Neural cell (in vitro differentiated cells): ENCODE measurements around the gene AATK.

Source experiments
- EP300 ChIP-seq: fragments of 450-650 bp; conservative IDR thresholded peaks from 2 replicates; pipeline ENCODE4 v1.6.1; 2014; ENCODE audit warnings: antibody characterized with exemption, mild to moderate bottlenecking, moderate library complexity; ENCODE audit not compliant: poor library complexity, severe bottlenecking
- EZH2 ChIP-seq: fragments of 200-600, 300-800 bp; shearing (Covaris generic), sonication (generic); IDR thresholded peaks from 2 replicates; pipeline ENCODE4 v1.6.1; 2014; ENCODE audit warnings: antibody characterized with exemption, low read length, borderline replicate concordance, mild to moderate bottlenecking; ENCODE audit not compliant: insufficient read depth, poor library complexity, severe bottlenecking
- MXI1 ChIP-seq: fragments of 450-650 bp; conservative IDR thresholded peaks from 2 replicates; pipeline ENCODE4 v1.6.1; 2014; ENCODE audit warnings: antibody characterized with exemption, mild to moderate bottlenecking; ENCODE audit not compliant: poor library complexity, severe bottlenecking
- POLR2AphosphoS5 ChIP-seq: IDR thresholded peaks from 2 replicates; pipeline ENCODE4 v1.6.1; 2012
- RAD21 ChIP-seq: fragments of 450-650 bp; conservative IDR thresholded peaks from 2 replicates; pipeline ENCODE4 v1.6.1; 2014; ENCODE audit warnings: antibody characterized with exemption, mild to moderate bottlenecking, moderate library complexity
- SMC3 ChIP-seq: fragments of 450-650 bp; conservative IDR thresholded peaks from 2 replicates; pipeline ENCODE4 v1.6.1; 2014; ENCODE audit warnings: antibody characterized with exemption, mild to moderate bottlenecking, moderate library complexity; ENCODE audit not compliant: poor library complexity
- TAF1 ChIP-seq: IDR thresholded peaks from 2 replicates; pipeline ENCODE4 v1.6.1; 2012; ENCODE audit warnings: low read depth
- TF ChIP-seq, protein P1 (sequence below): fragments of 450-650 bp; IDR thresholded peaks from 2 replicates; pipeline ENCODE4 v1.5.1; 2014; ENCODE audit warnings: antibody characterized with exemption, mild to moderate bottlenecking, moderate library complexity; ENCODE audit not compliant: poor library complexity, severe bottlenecking
- TF ChIP-seq, protein P2 (sequence below): IDR thresholded peaks from 2 replicates; pipeline ENCODE4 v1.6.1; 2012; ENCODE audit warnings: borderline replicate concordance

DNA sequence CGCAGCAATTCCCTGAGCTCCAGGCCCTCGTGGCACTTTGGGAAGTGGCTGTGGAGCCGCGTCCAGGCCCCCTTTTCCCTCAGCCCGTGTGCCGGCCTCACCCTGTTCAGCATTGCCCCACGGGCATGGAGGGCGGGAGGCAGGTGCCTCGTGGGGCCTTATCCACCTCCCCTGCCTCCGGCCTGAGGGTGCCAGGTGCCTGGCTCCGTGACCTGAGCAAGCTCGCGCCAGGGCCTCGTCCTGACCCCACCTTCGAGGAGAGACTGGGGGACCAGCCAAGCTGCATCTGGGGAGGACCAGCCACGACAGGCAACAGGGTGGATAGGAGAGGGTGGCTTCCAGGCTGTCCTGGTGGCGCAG, 27.0 kb upstream of the AATK start:
- TF ChIP-seq, protein P1, sequence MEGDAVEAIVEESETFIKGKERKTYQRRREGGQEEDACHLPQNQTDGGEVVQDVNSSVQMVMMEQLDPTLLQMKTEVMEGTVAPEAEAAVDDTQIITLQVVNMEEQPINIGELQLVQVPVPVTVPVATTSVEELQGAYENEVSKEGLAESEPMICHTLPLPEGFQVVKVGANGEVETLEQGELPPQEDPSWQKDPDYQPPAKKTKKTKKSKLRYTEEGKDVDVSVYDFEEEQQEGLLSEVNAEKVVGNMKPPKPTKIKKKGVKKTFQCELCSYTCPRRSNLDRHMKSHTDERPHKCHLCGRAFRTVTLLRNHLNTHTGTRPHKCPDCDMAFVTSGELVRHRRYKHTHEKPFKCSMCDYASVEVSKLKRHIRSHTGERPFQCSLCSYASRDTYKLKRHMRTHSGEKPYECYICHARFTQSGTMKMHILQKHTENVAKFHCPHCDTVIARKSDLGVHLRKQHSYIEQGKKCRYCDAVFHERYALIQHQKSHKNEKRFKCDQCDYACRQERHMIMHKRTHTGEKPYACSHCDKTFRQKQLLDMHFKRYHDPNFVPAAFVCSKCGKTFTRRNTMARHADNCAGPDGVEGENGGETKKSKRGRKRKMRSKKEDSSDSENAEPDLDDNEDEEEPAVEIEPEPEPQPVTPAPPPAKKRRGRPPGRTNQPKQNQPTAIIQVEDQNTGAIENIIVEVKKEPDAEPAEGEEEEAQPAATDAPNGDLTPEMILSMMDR: no peak
- TF ChIP-seq, protein P2, sequence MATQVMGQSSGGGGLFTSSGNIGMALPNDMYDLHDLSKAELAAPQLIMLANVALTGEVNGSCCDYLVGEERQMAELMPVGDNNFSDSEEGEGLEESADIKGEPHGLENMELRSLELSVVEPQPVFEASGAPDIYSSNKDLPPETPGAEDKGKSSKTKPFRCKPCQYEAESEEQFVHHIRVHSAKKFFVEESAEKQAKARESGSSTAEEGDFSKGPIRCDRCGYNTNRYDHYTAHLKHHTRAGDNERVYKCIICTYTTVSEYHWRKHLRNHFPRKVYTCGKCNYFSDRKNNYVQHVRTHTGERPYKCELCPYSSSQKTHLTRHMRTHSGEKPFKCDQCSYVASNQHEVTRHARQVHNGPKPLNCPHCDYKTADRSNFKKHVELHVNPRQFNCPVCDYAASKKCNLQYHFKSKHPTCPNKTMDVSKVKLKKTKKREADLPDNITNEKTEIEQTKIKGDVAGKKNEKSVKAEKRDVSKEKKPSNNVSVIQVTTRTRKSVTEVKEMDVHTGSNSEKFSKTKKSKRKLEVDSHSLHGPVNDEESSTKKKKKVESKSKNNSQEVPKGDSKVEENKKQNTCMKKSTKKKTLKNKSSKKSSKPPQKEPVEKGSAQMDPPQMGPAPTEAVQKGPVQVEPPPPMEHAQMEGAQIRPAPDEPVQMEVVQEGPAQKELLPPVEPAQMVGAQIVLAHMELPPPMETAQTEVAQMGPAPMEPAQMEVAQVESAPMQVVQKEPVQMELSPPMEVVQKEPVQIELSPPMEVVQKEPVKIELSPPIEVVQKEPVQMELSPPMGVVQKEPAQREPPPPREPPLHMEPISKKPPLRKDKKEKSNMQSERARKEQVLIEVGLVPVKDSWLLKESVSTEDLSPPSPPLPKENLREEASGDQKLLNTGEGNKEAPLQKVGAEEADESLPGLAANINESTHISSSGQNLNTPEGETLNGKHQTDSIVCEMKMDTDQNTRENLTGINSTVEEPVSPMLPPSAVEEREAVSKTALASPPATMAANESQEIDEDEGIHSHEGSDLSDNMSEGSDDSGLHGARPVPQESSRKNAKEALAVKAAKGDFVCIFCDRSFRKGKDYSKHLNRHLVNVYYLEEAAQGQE: no peak
- no peak for TF ChIP-seq EP300
- no peak for TF ChIP-seq EZH2
- no peak for TF ChIP-seq POLR2AphosphoS5
- no peak for TF ChIP-seq RAD21
- TF ChIP-seq SMC3: no peak
- TF ChIP-seq TAF1: no peak
- TF ChIP-seq MXI1: no peak
